ENCODE results near the gene E2F2.
A peak's percentile ranks its signal among the peaks of the same experiment; 100 is the strongest.

E2F2 gene

GRCh38 chr1:23562137-23562876 is 31.3 kb upstream of the E2F2 start:
- DNase-seq: peak; percentile 84

GRCh38 chr1:23561813-23562100 is 30.7 kb upstream of the E2F2 start:
- no peak for DNase-seq

- DNase-seq: no peak
Measured at GRCh38 chr1:23561076-23561812, 30.2 kb upstream of the E2F2 start.

GRCh38 chr1:23559985-23560741 is 29.1 kb upstream of the E2F2 start:
- DNase-seq: no peak

GRCh38 chr1:23559136-23559984 is 28.3 kb upstream of the E2F2 start, which contains the start of gene ID3:
Gene ID3, minus strand, starts transcription at chr1:23559501. Its CDS starts 75 bp downstream, at chr1:23559426.
- peak; percentile 87 for DNase-seq

GRCh38 chr1:23558872-23559135 is 27.8 kb upstream of the E2F2 start:
- no peak for DNase-seq

GRCh38 chr1:23558140-23558871 is 27.3 kb upstream of the E2F2 start:
- DNase-seq: peak; percentile 67

GRCh38 chr1:23557471-23558124 is 26.6 kb upstream of the E2F2 start:
- DNase-seq: no peak

- DNase-seq: no peak
Measured at GRCh38 chr1:23556635-23557470, 25.8 kb upstream of the E2F2 start.

- DNase-seq: no peak
Measured at GRCh38 chr1:23555986-23556634, 25.1 kb upstream of the E2F2 start.

GRCh38 chr1:23555270-23555985 is 24.4 kb upstream of the E2F2 start:
- DNase-seq: peak; percentile 24

- peak; percentile 91 for DNase-seq
Measured at GRCh38 chr1:23554481-23555269, 23.6 kb upstream of the E2F2 start.

- no peak for DNase-seq
Measured at GRCh38 chr1:23554127-23554480, 23.1 kb upstream of the E2F2 start.

GRCh38 chr1:23553231-23554126 is 22.4 kb upstream of the E2F2 start:
- no peak for DNase-seq

- no peak for DNase-seq
Measured at GRCh38 chr1:23551849-23552248, 20.8 kb upstream of the E2F2 start.

GRCh38 chr1:23548704-23549143 is 17.7 kb upstream of the E2F2 start:
- DNase-seq: no peak

- DNase-seq: no peak
Measured at GRCh38 chr1:23546897-23547584, 16.0 kb upstream of the E2F2 start.
